IMR-90 (cell line): ENCODE data around the gene OR6B1.

Experiments used
- CHD1 ChIP-seq: IDR thresholded peaks from 2 replicates; pipeline ENCODE4 v1.6.1; 2012; ENCODE audit warnings: low read depth, low read length, improper control_type of control experiment
- CTCF ChIP-seq: conservative IDR thresholded peaks from 2 replicates; pipeline ENCODE4 v1.5.1; 2012; ENCODE audit warnings: mild to moderate bottlenecking, low read depth, low read length, improper control_type of control experiment
- MAFK ChIP-seq: IDR thresholded peaks from 2 replicates; pipeline ENCODE4 v1.6.1; 2012; ENCODE audit warnings: low read depth, low read length, improper control_type of control experiment
- MAZ ChIP-seq: IDR thresholded peaks from 2 replicates; pipeline ENCODE4 v1.6.1; 2012; ENCODE audit warnings: low read depth, mild to moderate bottlenecking, low read length, improper control_type of control experiment, moderate library complexity, borderline replicate concordance
- MXI1 ChIP-seq: IDR thresholded peaks from 2 replicates; pipeline ENCODE4 v1.6.1; 2012; ENCODE audit warnings: low read depth, mild to moderate bottlenecking, low read length, moderate library complexity, borderline replicate concordance
- NFE2L2 ChIP-seq: fragments of 150-350 bp; IDR thresholded peaks from 2 replicates; pipeline ENCODE4 v1.6.1; 2016; ENCODE audit warnings: low read depth, mild to moderate bottlenecking, low read length
- POLR2A ChIP-seq: IDR thresholded peaks from 2 replicates; pipeline ENCODE4 v1.6.1; 2012; ENCODE audit warnings: mild to moderate bottlenecking, low read depth, low read length
- RAD21 ChIP-seq: IDR thresholded peaks from 2 replicates; pipeline ENCODE4 v1.6.1; 2012; ENCODE audit warnings: low read length, improper control_type of control experiment
- RCOR1 ChIP-seq: IDR thresholded peaks from 2 replicates; pipeline ENCODE4 v1.6.1; 2012; ENCODE audit warnings: mild to moderate bottlenecking, low read length, improper control_type of control experiment; ENCODE audit not compliant: insufficient replicate concordance
- RFX5 ChIP-seq: IDR thresholded peaks from 2 replicates; pipeline ENCODE4 v1.8.0; 2012; ENCODE audit warnings: low read depth, mild to moderate bottlenecking, low read length, moderate library complexity
- SMC3 ChIP-seq: fragments of 150-350 bp; IDR thresholded peaks from 2 replicates; pipeline ENCODE4 v1.6.1; 2016; ENCODE audit warnings: low read depth, mild to moderate bottlenecking, antibody characterized with exemption, low read length, moderate library complexity
- USF2 ChIP-seq: fragments of 150-350 bp; IDR thresholded peaks from 2 replicates; pipeline ENCODE4 v1.6.1; 2017; ENCODE audit warnings: mild to moderate bottlenecking, antibody characterized with exemption, low read length, low read depth
- TF ChIP-seq, protein P1 (sequence below): fragments of 150-350 bp; IDR thresholded peaks from 2 replicates; pipeline ENCODE4 v1.6.1; 2016; ENCODE audit warnings: low read depth, mild to moderate bottlenecking, low read length, moderate library complexity, borderline replicate concordance

DNA sequence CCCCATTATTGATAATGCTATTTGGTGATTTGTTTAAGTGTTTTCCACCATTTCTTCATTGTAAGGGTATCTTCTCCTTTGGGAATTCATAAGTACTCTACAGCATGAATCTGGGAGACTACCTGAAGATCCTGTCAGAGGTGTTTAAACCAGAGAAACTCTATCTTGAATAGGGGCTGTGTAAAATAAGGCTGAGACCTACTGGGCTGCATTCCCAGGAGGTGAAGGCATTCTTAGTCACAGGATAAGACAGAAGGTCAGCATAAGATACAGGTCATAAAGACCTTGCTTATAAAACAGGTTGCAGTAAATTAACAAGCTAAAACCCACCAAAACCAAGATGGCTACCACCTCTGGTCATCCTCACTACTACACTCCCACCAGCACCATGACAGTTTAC, 35.3 kb downstream of the OR6B1 start:
- TF ChIP-seq USF2 = no peak
- TF ChIP-seq POLR2A = no peak
- TF ChIP-seq CTCF = no peak
- no peak for TF ChIP-seq MAZ
- TF ChIP-seq RAD21 = no peak
- no peak for TF ChIP-seq CHD1
- TF ChIP-seq RFX5 = no peak
- TF ChIP-seq SMC3 = no peak
- no peak for TF ChIP-seq RCOR1
- TF ChIP-seq NFE2L2 = no peak
- TF ChIP-seq MXI1 = no peak
- no peak for TF ChIP-seq MAFK
- TF ChIP-seq, protein P1, sequence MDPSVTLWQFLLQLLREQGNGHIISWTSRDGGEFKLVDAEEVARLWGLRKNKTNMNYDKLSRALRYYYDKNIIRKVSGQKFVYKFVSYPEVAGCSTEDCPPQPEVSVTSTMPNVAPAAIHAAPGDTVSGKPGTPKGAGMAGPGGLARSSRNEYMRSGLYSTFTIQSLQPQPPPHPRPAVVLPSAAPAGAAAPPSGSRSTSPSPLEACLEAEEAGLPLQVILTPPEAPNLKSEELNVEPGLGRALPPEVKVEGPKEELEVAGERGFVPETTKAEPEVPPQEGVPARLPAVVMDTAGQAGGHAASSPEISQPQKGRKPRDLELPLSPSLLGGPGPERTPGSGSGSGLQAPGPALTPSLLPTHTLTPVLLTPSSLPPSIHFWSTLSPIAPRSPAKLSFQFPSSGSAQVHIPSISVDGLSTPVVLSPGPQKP = no peak
